CD4-positive, alpha-beta T cell treated with Interleukin-17A for 1 hour (primary cell): ENCODE measurements around the gene CCDC146.
"Not testable (repeated sequence)": the region's sequence is repeated elsewhere in the genome, so short reads cannot be mapped to it uniquely, and the experiment has no call there.

Experiments
- DNase-seq: peaks from one replicate; pipeline ENCODE4 v3.0.0-alpha.2; 2020

CCDC146 gene

GRCh38 chr7:77121860-77122681, at the start of gene CCDC146:
CCDC146 (plus strand) TSS chr7:77122615; CDS start chr7:77167669, 45,054 bp downstream.
- peak; percentile 98 for DNase-seq

- DNase-seq, result not testable (repeated sequence)
These were observed 47.5 kb upstream of the CCDC146 start for GRCh38 chr7:77074786-77075396.

- not testable (repeated sequence) for DNase-seq
These were observed 45.4 kb upstream of the CCDC146 start for GRCh38 chr7:77077060-77077459.

- not testable (repeated sequence) for DNase-seq
These were observed 43.3 kb upstream of the CCDC146 start for GRCh38 chr7:77079112-77079511.

GRCh38 chr7:77079624-77080023, 42.8 kb upstream of the CCDC146 start:
- not testable (repeated sequence) for DNase-seq

GRCh38 chr7:77080236-77080635, 42.2 kb upstream of the CCDC146 start:
- DNase-seq, result not testable (repeated sequence)

- not testable (repeated sequence) for DNase-seq
These were observed 40.2 kb upstream of the CCDC146 start for GRCh38 chr7:77082192-77082591.

GRCh38 chr7:77092301-77092700, 30.1 kb upstream of the CCDC146 start:
- not testable (repeated sequence) for DNase-seq

- DNase-seq, result not testable (repeated sequence)
These were observed 21.9 kb upstream of the CCDC146 start for GRCh38 chr7:77100501-77100900.

- DNase-seq, result not testable (repeated sequence)
These were observed 21.2 kb upstream of the CCDC146 start for GRCh38 chr7:77101187-77101586.

- DNase-seq, result not testable (repeated sequence)
These were observed 19.7 kb upstream of the CCDC146 start for GRCh38 chr7:77102671-77103070.

GRCh38 chr7:77105904-77106303, 16.5 kb upstream of the CCDC146 start:
- DNase-seq, result not testable (repeated sequence)

- DNase-seq, result not testable (repeated sequence)
These were observed 14.8 kb upstream of the CCDC146 start for GRCh38 chr7:77107659-77108058.

- DNase-seq, result not testable (repeated sequence)
These were observed 14.1 kb upstream of the CCDC146 start for GRCh38 chr7:77108362-77108761.

GRCh38 chr7:77112719-77113306, 9.6 kb upstream of the CCDC146 start:
- DNase-seq, result peak; percentile 53

- DNase-seq, result peak; percentile 40
These were observed 3.1 kb downstream of the CCDC146 start for GRCh38 chr7:77125486-77125885.

- DNase-seq, result not testable (repeated sequence)
These were observed 4.6 kb downstream of the CCDC146 start for GRCh38 chr7:77127009-77127408.

- DNase-seq, result not testable (repeated sequence)
These were observed 6.4 kb downstream of the CCDC146 start for GRCh38 chr7:77128582-77129410.

- DNase-seq, result not testable (repeated sequence)
These were observed 9.4 kb downstream of the CCDC146 start for GRCh38 chr7:77131781-77132180.

GRCh38 chr7:77138668-77139067, 16.3 kb downstream of the CCDC146 start:
- DNase-seq, result not testable (repeated sequence)

- DNase-seq, result not testable (repeated sequence)
These were observed 17.9 kb downstream of the CCDC146 start for GRCh38 chr7:77140291-77140690.

GRCh38 chr7:77152232-77152631, 29.8 kb downstream of the CCDC146 start:
- DNase-seq, result not testable (repeated sequence)
